GM19328 (cell line): Measurements from ENCODE around the gene TMEM187.

Experiments used
- ATAC-seq: cut with Tn5 transposase; IDR thresholded peaks from one replicate; pipeline ENCODE4 v1.9.1; 2021; ENCODE audit warnings: mild to moderate bottlenecking, moderate library complexity; ENCODE audit not compliant: unreplicated experiment

The TMEM187 gene

GRCh38 chrX:154018518-154019060 is 46.0 kb downstream of the TMEM187 start:
- ATAC-seq, result no peak

DNA sequence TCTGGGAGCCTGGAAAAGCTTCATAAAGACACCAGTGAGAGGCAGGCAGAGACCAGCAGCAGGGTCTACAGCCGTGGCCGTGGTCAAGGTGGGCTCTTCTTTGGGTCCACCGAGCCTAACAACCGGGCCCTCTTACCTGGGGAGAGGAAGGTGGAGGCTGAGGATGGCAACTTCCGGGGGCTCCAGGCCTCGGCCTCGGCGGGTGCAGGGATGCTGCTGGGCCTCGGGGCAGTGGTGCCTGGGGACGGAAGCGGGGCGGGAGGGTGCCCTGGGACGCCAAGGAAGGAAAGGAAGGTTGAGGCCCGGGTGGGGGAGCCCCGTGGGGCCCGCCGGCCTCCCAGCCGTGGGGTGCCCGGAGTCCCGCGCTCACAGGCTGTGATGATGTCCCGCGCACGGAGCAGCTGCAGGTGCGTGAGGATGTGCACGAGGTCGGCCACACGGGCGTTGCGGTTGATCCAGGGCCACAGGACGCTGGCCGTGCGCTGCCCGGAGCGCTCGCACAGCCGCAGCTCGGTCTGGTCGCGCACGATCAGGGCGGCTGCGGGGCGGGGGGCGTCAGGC is 46.6 kb downstream of the TMEM187 start:
- no peak for ATAC-seq

DNA sequence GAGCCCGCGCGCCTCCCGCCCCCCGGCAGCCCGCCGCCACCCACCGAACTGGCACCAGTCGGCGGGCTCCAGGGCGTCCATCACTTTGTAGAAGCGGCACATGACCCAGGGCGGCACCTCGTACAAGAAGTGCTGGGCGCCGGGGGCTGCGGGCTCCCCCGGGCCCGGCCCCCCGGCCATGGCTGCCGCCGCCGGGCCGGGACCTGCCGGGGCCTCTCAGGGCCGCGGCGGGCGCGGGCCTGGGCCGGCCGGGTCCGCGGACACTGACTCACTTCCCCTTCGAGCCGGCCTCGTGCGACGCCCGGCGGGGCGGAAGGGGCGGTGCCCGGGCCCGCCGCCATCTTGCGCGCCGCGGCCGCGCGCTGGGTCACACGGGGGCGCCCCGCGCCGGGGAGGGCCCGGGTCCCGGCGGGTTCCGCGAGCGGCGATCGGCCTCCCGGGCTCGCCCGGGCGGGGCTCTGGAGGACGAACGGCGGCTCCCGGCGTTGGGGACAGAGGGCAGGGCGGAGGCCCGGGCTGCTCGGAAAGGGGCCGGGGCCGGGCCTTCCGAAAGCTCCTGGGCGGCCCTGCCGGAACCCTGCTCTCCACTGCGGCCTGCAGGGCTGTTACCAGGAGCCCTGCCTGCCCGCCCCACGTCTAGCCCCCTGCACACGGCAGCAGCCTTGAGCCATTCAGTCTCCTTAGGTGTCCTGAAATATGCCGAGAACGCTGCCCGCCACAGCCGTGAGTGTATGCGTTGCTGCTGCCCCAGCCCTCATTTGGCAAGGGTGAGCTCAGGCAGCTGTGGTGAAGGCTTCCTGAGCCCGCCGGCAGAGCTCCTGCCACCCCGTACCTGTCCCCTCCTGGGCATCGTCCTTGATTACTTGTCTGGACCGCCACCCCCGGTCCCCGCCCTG is 47.3 kb downstream of the TMEM187 start, which contains the start of gene IRAK1:
TSS of gene IRAK1 (minus strand) at position 270 of the 896 bp plus-strand sequence. CDS start at position 180, 90 bp downstream.
- no peak for ATAC-seq

DNA sequence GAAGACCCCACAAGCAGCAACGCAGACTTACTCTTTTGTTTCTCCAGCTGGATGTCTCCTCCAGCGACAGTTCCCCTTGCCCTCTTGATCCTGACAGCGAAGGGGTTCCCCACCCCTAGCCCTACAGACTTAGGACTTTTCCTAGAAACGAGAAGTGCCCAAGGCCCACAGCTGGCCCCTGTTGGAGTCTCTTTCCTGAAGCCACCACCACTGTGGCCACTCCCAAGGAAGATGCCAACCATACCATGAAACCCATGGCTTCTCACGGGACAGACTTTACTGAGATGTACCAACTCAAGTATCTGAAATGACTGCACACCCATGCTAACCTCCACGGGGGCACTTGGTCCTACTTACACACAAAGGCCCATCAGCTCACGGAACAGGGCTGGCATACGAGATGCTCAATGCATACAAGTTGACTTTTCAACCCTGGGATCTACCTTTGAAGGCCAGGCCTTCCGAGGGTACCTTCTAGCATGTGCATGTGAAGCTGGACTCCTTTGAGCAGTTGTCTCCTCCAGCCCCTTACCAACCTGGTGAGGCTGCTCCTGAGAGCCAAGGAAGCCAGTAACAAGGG is 48.1 kb downstream of the TMEM187 start:
- no peak for ATAC-seq

- no peak for ATAC-seq
Observed at GRCh38 chrX:154021131-154021611, 48.6 kb downstream of the TMEM187 start.

DNA sequence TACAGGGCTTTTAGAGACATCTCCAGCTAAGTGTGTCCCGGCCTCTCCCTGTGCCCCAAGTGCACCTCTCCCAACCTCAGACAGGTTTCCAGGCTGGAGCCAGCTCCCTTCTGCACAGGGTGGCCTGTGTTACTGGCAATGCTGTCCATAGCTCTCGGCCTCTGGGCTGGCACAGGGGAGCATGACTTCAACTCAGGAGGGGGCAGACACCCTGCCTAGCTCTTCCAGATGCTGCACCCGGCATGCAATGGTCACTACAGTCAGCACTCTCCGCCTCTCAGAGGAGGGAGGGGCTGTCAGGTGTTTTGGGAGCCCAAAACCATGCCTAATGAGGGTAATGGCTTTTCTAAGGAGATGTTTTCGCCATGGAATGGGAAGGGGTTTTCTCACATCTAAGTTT is 49.6 kb downstream of the TMEM187 start:
- no peak for ATAC-seq

- no peak for ATAC-seq
Observed at GRCh38 chrX:154023276-154024000, 50.9 kb downstream of the TMEM187 start.

DNA sequence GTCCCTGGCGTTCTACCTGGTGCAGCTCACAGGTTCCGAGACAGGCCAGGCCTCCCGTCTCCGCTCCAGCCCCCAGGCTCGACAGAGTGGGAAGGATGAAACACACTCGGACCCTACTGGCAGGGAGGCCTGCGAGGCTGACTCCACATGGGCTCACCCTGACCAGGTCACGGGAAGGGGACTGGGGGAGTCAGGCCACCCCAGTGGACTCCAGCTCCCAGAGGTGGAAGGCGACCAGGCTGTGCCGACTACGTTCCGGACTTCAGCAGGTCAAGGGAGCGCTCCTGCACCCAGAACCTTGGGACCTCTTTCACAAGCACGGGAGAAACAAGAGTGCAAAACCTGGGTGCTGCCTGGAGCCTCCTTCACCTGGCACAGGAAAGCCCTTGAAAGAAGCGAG is 51.7 kb downstream of the TMEM187 start:
- no peak for ATAC-seq

DNA sequence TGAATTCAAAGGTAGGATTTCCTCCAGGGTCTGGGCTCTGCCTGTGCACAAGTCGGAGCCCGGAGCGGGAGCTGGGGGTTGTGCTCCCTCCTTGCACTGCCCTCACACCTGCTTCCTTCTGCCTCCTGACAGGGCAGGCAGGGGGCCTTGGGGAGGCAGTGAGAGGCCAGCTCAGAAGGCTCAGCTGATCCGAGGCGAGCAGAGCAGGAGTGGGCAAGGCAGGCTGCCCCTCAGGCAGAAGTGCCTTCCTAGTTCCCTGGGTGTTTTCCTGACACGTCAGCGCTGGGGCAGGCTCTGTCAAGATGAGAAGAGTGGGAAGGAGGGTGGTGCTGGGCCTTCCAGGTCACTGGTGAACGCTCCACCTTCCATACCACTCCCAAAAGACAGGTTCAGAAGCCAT is 52.7 kb downstream of the TMEM187 start:
- no peak for ATAC-seq

- no peak for ATAC-seq
Observed at GRCh38 chrX:154026136-154027021, 53.8 kb downstream of the TMEM187 start.

DNA sequence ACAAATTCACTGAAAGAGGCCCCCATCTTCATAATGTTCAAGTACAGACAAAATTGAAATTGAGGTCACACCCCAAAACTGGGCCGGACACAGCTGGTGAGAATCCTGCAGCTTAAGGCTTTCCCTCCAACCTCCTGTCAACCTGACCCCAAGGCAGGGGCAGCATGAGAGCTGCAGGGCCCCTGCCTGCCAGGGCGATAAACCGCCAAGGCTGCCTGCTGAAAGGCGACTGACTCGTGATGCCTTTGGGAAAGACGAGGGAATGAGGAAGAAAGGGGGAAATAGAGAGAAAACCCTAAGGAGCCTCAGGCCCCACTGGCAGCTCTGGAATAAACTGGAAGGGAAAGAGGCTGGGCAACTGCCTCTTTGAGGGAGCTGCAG is 54.5 kb downstream of the TMEM187 start:
- ATAC-seq, result no peak

DNA sequence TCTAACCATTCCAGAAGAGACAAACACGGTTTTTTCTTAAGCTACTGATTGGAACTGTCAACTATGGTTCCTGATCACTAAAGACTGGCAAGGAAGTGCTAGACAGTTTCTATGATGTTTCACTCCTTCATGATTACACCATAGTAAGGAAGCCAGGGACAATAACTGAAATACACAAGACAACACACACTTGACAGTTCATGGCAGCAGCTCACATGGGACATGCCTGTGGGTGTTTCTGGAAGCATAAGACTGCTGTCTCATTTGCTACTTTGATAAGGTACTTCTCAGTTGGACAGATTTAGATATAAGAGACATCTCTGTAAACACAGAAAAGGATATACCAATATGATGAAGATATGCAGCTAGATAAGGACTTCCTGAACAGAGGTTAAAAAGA is 55.4 kb downstream of the TMEM187 start:
- no peak for ATAC-seq

DNA sequence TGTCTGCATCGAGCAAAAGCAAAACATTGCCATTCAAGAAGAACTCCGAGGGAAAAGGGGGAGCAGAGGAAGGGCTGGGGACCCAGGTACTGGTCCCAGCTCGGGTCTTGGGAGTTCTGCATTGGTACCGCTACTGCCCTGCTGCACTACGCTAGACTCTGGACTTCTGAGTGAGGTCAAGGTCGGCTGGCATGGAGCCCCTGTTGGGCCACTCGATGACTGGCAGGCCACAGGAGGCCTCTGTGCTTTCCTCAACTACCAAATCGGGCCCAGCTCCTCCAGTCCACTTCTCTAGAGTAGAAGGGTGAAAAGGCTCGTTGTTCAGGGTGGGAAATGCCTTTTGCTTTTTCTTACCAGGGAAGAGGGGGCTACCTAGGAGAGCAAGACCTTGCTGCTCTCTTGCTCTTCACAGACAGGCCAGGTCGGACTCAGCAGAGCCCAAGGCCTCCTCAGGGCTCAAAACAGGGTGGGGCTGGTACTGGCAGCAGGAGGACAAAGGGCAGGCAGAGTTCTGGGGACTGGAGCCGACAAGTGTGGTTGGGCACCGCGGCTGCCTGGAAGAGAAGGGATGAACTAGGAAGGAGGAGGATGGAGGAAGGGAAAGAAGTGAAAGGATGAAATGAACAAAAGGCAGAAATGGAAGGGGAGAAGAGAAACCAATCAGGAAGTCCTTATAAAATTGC is 56.1 kb downstream of the TMEM187 start:
- no peak for ATAC-seq

GRCh38 chrX:154029439-154029838 is 56.9 kb downstream of the TMEM187 start:
- no peak for ATAC-seq

DNA sequence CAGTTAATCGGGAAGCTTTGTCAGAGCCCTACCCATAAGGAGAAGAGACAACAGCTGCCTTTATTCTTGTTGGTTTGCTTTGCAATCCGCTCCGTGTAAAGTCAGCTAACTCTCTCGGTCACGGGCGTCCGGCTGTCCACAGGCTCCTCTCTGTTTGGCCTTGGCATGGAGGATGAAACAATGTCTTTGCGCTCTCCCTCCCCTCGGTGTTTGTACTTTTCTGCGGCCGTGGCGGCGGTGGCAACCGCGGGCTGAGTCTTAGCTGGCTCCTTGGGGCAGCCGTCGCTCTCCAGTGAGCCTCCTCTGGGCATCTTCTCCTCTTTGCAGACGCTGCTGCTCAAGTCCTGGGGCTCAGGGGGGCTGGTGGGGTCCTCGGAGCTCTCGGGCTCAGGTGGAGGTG is 57.7 kb downstream of the TMEM187 start:
- ATAC-seq, result no peak

GRCh38 chrX:154030715-154031305 is 58.3 kb downstream of the TMEM187 start:
- ATAC-seq, result no peak

DNA sequence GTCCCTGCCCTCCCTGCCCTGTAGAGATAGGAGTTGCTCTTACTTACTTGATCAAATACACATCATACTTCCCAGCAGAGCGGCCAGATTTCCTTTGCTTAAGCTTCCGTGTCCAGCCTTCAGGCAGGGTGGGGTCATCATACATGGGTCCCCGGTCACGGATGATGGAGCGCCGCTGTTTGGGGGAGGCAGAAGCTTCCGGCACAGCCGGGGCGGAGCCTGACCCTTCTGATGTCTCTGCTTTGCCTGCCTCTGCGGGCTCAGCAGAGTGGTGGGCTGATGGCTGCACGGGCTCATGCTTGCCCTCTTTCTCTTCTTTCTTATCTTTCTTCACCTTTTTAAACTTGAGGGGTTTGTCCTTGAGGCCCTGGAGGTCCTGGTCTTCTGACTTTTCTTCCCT is 59.6 kb downstream of the TMEM187 start:
- no peak for ATAC-seq

DNA sequence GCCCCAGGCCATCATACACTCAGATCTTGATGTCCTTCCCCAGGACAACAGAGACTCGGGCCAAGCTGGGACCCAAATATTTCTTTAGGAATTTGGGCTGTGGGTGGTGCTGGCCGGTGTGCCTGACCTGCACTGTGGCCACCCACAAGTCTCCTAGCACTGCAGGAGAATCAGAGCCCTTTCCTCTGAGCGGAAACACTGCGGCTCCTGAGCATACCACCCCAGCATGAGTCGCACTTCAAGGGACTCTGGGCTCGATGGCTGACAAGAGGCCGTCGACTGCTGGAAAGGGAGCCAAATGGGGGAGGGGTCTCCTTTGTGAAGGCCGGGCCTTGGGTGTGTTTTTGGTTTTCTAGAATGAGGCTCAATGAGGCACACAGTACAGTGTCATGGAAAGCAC is 60.1 kb downstream of the TMEM187 start:
- ATAC-seq, result no peak
